ENCODE measurements around the gene EID2B.

The EID2B gene

GRCh38 chr19:39531834-39532232, 819 bp downstream of the EID2B start:
- Histone ChIP-seq H3K36me3 (ENCODE audit: control insufficient read depth, insufficient read depth, low read length) (no peaks in the 10 kb centered on the region), H3K9ac (ENCODE audit: low read depth, low read length) (peak overlapping the region; percentile 70), H3K4me3 (ENCODE audit: low read depth, low read length) (peak overlapping the region; percentile 92), H3K27me3 (ENCODE audit: control insufficient read depth, insufficient read depth, low read length) (no peaks in the 10 kb centered on the region), H3K27ac (ENCODE audit: low read depth, low read length) (no peak overlapping the region), H3K9me3 (ENCODE audit: control insufficient read depth, insufficient read depth, low read length) (no peaks in the 10 kb centered on the region), H3K4me1 (ENCODE audit: control insufficient read depth, insufficient read depth, low read length) (peaks cover 4% of the 10 kb centered on the region; the same call in 1 of the 2 replicates)

DNA sequence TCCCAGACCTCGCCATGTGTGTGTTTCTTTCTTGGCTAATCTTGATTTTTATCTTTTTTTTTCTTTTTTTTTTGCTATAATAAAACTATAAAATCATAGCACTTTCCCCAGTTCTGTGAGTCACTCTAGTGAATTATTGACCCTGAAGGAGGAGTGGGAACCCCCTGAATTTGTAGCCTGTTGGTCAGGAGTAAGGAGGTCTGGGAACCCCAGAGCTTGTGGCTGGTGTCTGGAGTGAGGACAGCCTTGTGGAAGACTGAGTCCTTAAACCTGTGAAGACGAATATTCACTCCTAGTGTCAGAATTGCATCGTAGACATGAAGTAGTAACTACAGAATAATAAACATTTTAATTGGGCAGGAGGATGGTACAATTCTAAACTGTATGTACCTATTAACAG, 7.4 kb downstream of the EID2B start:
- Histone ChIP-seq H3K4me1 (ENCODE audit: control insufficient read depth, insufficient read depth, low read length) (no peaks in the 10 kb centered on the region), H3K27ac (ENCODE audit: low read depth, low read length) (no peak overlapping the region), H3K4me3 (ENCODE audit: low read depth, low read length) (no peak overlapping the region), H3K36me3 (ENCODE audit: control insufficient read depth, insufficient read depth, low read length) (peaks cover 4% of the 10 kb centered on the region), H3K9ac (ENCODE audit: low read depth, low read length) (no peak overlapping the region), H3K27me3 (ENCODE audit: control insufficient read depth, insufficient read depth, low read length) (no peaks in the 10 kb centered on the region), H3K9me3 (ENCODE audit: control insufficient read depth, insufficient read depth, low read length) (no peaks in the 10 kb centered on the region)

DNA sequence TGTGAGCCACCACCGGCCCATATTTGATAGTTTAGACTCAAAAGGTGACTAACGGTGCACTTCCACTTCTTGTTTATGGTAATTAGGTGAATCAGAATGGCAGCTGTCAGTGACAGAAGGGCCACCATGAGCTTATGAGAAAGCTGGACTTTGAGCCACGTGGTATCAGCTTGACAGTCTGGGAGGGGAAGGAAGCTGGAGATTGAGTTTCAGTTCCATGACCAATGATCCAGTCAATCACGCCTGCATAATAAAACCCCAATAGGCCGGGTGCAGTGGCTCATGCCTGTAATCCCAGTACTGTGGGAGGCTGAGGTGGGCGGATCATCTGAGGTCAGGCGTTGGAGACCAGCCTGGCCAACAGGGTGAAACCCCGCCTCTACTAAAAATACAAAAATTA, 8.2 kb downstream of the EID2B start:
- Histone ChIP-seq H3K9me3 (ENCODE audit: control insufficient read depth, insufficient read depth, low read length) (no peaks in the 10 kb centered on the region), H3K27ac (ENCODE audit: low read depth, low read length) (no peak overlapping the region), H3K4me3 (ENCODE audit: low read depth, low read length) (no peak overlapping the region), H3K4me1 (ENCODE audit: control insufficient read depth, insufficient read depth, low read length) (no peaks in the 10 kb centered on the region), H3K9ac (ENCODE audit: low read depth, low read length) (no peak overlapping the region), H3K36me3 (ENCODE audit: control insufficient read depth, insufficient read depth, low read length) (peaks cover 4% of the 10 kb centered on the region), H3K27me3 (ENCODE audit: control insufficient read depth, insufficient read depth, low read length) (no peaks in the 10 kb centered on the region)

DNA sequence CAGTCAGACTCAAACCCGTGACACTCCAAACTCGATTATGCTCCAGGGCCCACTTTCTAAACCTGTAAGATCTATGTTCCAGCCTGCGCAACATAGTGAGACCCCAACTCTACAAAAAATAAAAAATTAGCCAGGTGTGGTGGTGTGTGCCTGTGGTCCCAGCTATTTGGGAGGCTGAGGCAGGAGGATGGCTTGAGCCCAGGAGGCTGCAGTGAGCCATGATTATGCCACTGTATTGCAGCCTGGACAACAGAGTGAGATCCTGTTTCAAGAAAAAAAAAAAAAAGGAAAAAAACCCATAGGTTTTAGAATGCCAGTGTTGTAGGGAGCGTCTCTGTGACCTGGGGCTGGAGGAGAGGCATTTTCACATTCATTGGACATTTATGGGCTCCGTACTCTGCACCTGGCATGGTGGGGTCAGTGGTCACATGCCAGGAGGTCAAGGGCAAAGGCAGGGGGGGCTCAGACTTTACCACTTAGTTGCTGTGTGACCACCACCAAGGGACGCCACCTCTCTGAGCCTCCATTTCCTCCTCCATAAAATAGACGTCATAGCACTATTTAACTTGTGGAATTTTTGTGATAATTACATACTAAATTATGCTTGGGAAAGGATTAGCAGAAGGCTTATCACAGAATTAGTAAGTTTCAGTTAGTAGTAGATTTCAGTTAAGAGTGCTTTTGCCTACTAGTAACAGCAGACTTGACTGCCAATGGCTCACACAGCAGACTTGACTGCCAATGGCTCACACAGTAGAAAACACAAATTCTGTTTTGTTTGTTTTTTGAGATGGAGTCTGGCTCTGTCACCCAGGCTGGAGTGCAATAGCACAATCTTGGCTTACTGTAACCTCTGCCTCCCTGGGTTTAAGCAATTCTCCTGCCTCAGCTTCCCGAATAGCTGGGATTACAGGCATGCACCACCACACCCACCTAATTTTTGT, 11.8 kb downstream of the EID2B start:
- no peaks in the 10 kb centered on the region for H3K4me1 ChIP-seq (ENCODE audit: control insufficient read depth, insufficient read depth, low read length)
- no peak overlapping the region for H3K4me3 ChIP-seq (ENCODE audit: low read depth, low read length)
- H3K9me3 ChIP-seq (ENCODE audit: control insufficient read depth, insufficient read depth, low read length), result no peaks in the 10 kb centered on the region
- H3K9ac ChIP-seq (ENCODE audit: low read depth, low read length), result no peak overlapping the region
- no peaks in the 10 kb centered on the region for H3K27me3 ChIP-seq (ENCODE audit: control insufficient read depth, insufficient read depth, low read length)
- H3K36me3 ChIP-seq (ENCODE audit: control insufficient read depth, insufficient read depth, low read length), result peaks cover 4% of the 10 kb centered on the region
- H3K27ac ChIP-seq (ENCODE audit: low read depth, low read length), result no peak overlapping the region

DNA sequence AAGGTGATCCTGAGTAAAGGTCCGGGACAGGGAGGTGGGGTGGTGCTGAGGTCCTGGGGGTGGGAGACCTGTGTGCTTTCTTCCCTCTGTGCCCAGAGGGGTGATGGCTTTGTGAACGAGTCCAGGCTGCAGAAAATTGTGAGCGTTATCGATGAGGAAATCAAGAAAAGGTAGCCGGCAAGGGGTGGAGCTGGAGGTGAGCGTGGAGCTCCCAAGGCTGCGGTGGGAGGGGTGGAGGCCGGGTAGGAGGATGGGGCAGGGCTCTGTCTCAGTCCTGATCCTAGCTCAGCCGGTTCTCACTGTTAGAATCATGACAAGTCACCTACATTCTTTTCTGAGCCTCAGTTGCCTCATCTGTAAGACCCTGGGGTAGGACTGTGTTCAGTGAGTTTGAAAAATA, 13.7 kb downstream of the EID2B start:
- Histone ChIP-seq H3K27me3 (ENCODE audit: control insufficient read depth, insufficient read depth, low read length) (peaks cover 9% of the 10 kb centered on the region), H3K9me3 (ENCODE audit: control insufficient read depth, insufficient read depth, low read length) (no peaks in the 10 kb centered on the region), H3K9ac (ENCODE audit: low read depth, low read length) (no peak overlapping the region), H3K4me1 (ENCODE audit: control insufficient read depth, insufficient read depth, low read length) (no peaks in the 10 kb centered on the region), H3K27ac (ENCODE audit: low read depth, low read length) (no peak overlapping the region), H3K36me3 (ENCODE audit: control insufficient read depth, insufficient read depth, low read length) (peaks cover 4% of the 10 kb centered on the region; the same call in 1 of the 2 replicates), H3K4me3 (ENCODE audit: low read depth, low read length) (no peak overlapping the region; the same call in 1 of the 2 replicates)

DNA sequence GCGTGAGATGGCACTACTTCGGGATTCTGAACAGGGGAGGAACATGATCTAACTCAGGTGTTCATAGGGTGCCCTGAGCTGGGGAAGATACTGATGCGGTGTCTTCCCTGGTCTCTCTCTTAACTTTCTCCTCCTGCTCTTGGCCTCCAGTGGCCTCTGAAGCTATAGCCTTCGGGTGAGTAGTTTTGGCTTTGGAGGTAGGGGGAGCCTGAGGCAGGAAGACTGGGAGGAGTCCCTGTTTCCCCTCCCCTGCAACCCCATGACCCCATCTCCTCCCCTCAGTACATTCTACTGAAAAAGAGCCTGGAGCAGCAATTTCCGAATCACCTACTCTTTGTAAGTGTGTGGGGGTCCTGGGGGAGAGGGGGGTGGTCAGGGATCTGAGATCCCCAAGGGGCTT, 14.2 kb downstream of the EID2B start:
- no peak overlapping the region; the same call in 1 of the 2 replicates for H3K4me3 ChIP-seq (ENCODE audit: low read depth, low read length)
- no peaks in the 10 kb centered on the region for H3K9me3 ChIP-seq (ENCODE audit: control insufficient read depth, insufficient read depth, low read length)
- H3K36me3 ChIP-seq (ENCODE audit: control insufficient read depth, insufficient read depth, low read length), result peaks cover 4% of the 10 kb centered on the region; the same call in 1 of the 2 replicates
- no peaks in the 10 kb centered on the region for H3K4me1 ChIP-seq (ENCODE audit: control insufficient read depth, insufficient read depth, low read length)
- H3K9ac ChIP-seq (ENCODE audit: low read depth, low read length), result no peak overlapping the region
- H3K27ac ChIP-seq (ENCODE audit: low read depth, low read length), result no peak overlapping the region
- peaks cover 13% of the 10 kb centered on the region for H3K27me3 ChIP-seq (ENCODE audit: control insufficient read depth, insufficient read depth, low read length)

DNA sequence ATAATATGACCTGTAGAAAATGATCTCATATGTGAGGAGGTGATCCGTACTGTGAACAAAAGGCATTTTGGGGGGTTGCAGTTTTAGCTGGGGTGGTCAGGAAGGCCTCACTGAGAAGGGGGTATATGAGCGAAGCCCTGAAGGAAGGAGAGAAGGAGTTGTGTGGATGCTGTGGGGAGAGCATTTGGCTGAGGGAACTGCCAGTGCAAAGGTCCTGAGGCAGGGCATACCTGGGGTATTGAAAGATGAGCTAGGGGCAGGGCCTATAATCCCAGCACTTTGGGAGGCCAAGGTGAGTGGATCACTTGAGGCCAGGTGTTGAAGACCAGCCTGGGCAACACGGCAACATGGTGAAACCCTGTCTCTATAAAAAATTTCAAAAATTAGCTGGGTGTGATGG, 15.2 kb downstream of the EID2B start:
- H3K4me3 ChIP-seq (ENCODE audit: low read depth, low read length), result no peak overlapping the region

GRCh38 chr19:39516270-39516669, 16.4 kb downstream of the EID2B start:
- Histone ChIP-seq H3K4me1 (ENCODE audit: control insufficient read depth, insufficient read depth, low read length) (no peaks in the 10 kb centered on the region), H3K9ac (ENCODE audit: low read depth, low read length) (peak overlapping the region; percentile 59; the same call in 1 of the 2 replicates), H3K27ac (ENCODE audit: low read depth, low read length) (no peak overlapping the region), H3K9me3 (ENCODE audit: control insufficient read depth, insufficient read depth, low read length) (no peaks in the 10 kb centered on the region), H3K4me3 (ENCODE audit: low read depth, low read length) (peak overlapping the region; percentile 86), H3K36me3 (ENCODE audit: control insufficient read depth, insufficient read depth, low read length) (peaks cover 4% of the 10 kb centered on the region; the same call in 1 of the 2 replicates), H3K27me3 (ENCODE audit: control insufficient read depth, insufficient read depth, low read length) (peaks cover 16% of the 10 kb centered on the region)

More for the DNA sequence above, 15.2 kb downstream of the EID2B start:
- H3K27ac ChIP-seq (ENCODE audit: low read depth, low read length), result no peak overlapping the region
- H3K27me3 ChIP-seq (ENCODE audit: control insufficient read depth, insufficient read depth, low read length), result peaks cover 16% of the 10 kb centered on the region
- H3K36me3 ChIP-seq (ENCODE audit: control insufficient read depth, insufficient read depth, low read length), result peaks cover 4% of the 10 kb centered on the region; the same call in 1 of the 2 replicates
- no peaks in the 10 kb centered on the region for H3K4me1 ChIP-seq (ENCODE audit: control insufficient read depth, insufficient read depth, low read length)
- no peaks in the 10 kb centered on the region for H3K9me3 ChIP-seq (ENCODE audit: control insufficient read depth, insufficient read depth, low read length)
- no peak overlapping the region for H3K9ac ChIP-seq (ENCODE audit: low read depth, low read length)

DNA sequence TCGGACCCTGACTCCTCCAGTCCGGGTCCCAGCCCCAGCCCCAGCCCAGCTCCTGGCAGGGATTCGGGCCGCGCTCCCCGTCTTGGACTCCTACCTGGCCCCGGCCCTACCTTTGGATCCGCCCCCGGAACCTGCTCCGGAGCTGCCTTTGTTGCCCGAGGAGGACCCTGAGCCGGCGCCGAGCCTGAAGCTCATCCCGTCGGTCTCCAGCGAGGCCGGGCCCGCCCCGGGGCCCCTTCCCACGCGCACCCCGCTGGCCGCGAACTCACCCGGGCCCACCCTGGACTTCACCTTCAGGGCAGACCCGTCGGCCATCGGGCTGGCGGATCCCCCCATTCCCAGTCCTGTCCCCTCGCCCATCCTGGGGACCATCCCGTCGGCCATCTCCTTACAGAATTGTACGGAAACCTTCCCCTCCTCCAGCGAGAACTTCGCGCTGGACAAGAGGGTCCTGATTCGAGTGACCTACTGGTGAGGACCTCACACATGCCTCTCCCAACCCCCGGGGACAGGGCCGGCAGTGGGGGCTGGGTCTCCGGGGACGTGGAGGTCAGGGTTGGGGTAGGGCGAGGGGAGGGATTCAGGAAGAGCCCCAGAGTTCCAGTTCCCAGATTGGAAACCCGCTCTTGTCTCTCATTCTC, 17.0 kb downstream of the EID2B start:
- H3K36me3 ChIP-seq (ENCODE audit: control insufficient read depth, insufficient read depth, low read length), result no peaks in the 10 kb centered on the region; the same call in 1 of the 2 replicates
- peak overlapping the region; percentile 59 for H3K9ac ChIP-seq (ENCODE audit: low read depth, low read length)
- H3K4me3 ChIP-seq (ENCODE audit: low read depth, low read length), result peak overlapping the region; percentile 86
- no peaks in the 10 kb centered on the region for H3K9me3 ChIP-seq (ENCODE audit: control insufficient read depth, insufficient read depth, low read length)
- peak overlapping the region; percentile 26 for H3K27ac ChIP-seq (ENCODE audit: low read depth, low read length)
- H3K27me3 ChIP-seq (ENCODE audit: control insufficient read depth, insufficient read depth, low read length), result peaks cover 16% of the 10 kb centered on the region
- no peaks in the 10 kb centered on the region for H3K4me1 ChIP-seq (ENCODE audit: control insufficient read depth, insufficient read depth, low read length)

DNA sequence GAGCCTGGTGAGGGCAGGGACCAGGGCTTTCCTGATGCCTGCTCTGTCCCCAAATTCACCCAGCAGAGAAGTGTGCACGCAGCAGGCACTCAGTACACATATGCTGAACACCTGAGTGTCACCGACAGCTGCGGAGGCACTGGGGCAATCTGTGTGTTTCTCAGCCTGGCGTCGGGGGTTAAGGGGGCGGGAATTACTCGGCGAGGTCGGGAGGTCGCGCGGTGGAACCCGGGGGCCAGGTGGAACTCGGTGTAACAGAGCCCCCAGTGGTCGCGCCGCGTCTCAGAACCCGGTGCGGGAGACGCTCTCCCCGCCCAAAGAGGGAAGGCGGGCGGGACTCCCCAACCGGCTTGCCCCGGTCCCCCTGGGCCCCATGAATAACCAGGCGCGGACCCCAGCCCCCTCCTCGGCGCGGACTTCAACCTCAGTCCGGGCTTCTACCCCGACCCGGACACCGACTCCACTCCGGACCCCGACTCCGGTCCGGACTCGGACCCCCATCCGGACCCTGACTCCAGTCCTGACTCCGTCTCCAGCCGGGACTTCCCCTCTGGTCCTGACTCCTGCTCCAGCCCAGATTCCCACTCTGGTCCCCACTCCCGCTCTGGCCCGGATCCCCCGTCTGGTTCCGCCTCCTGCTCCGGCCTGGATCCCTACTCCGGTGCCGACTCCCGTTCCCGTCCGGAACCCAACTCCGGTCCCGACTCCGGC, 17.7 kb downstream of the EID2B start, which contains the start of gene SELENOV:
Gene SELENOV, plus strand, starts transcription at position 300 of the 711 bp plus-strand sequence. Its CDS starts 74 bp downstream, at position 374.
- Histone ChIP-seq H3K4me1 (ENCODE audit: control insufficient read depth, insufficient read depth, low read length) (no peaks in the 10 kb centered on the region), H3K27ac (ENCODE audit: low read depth, low read length) (peak within 1 kb of the TSS; percentile 26), H3K9me3 (ENCODE audit: control insufficient read depth, insufficient read depth, low read length) (no peaks in the 10 kb centered on the region), H3K36me3 (ENCODE audit: control insufficient read depth, insufficient read depth, low read length) (no peaks in the 10 kb centered on the region), H3K4me3 (ENCODE audit: low read depth, low read length) (peak within 1 kb of the TSS; percentile 86), H3K9ac (ENCODE audit: low read depth, low read length) (peak within 1 kb of the TSS; percentile 59), H3K27me3 (ENCODE audit: control insufficient read depth, insufficient read depth, low read length) (peaks cover 16% of the 10 kb centered on the region)

Measured in HUES48 (cell line).